Neural progenitor cell (in vitro differentiated cells): Measurements from ENCODE around the gene IBTK. TPM values are rescaled to one million over a fixed set of nuclear protein-coding genes. Genes with fewer than 3 reads are reported as not detected.
"Not testable (repeated sequence)": the region's sequence is repeated elsewhere in the genome, so short reads cannot be mapped to it uniquely, and the experiment has no call there.

Source experiments
- DNase-seq: peaks from one replicate; pipeline ENCODE4 v3.0.0-alpha.2; 2016; ENCODE audit warnings: low spot score
- H2AFZ ChIP-seq: fragments of 200-600 bp; sonication (generic); replicated peaks from 2 replicates; pipeline ENCODE4 v1.6.1; 2016; ENCODE audit warnings: antibody characterized with exemption
- H3F3A ChIP-seq: fragments of 200-600 bp; sonication (generic); 2 replicates; pipeline ENCODE4 v1.6.1; 2016; ENCODE audit warnings: antibody characterized with exemption, low read depth
- H3K27ac ChIP-seq: fragments of 200-600 bp; sonication (generic); 2 replicates; pipeline ENCODE4 v1.5.1; 2016; ENCODE audit warnings: mild to moderate bottlenecking
- H3K27me3 ChIP-seq: fragments of 200-600 bp; sonication (generic); 2 replicates; pipeline ENCODE4 v1.6.1; 2016; ENCODE audit warnings: mild to moderate bottlenecking, moderate library complexity
- H3K36me3 ChIP-seq: fragments of 200-600 bp; sonication (generic); 2 replicates; pipeline ENCODE4 v1.5.1; 2016
- H3K4me1 ChIP-seq: fragments of 200-600 bp; sonication (generic); 2 replicates; pipeline ENCODE4 v1.6.1; 2016; ENCODE audit warnings: mixed run types
- H3K4me2 ChIP-seq: fragments of 200-600 bp; sonication (generic); 2 replicates; pipeline ENCODE4 v1.6.1; 2016
- H3K4me3 ChIP-seq: fragments of 200-600 bp; sonication (generic); 2 replicates; pipeline ENCODE4 v1.5.1; 2016
- H3K79me2 ChIP-seq: fragments of 200-600 bp; sonication (generic); 2 replicates; pipeline ENCODE4 v1.6.1; 2016; ENCODE audit warnings: low read depth
- H3K9ac ChIP-seq: fragments of 200-600 bp; sonication (generic); 2 replicates; pipeline ENCODE4 v1.6.1; 2016
- H3K9me3 ChIP-seq: fragments of 200-600 bp; sonication (generic); 2 replicates; pipeline ENCODE4 v1.5.1; 2016; ENCODE audit warnings: low read depth
- H4K20me1 ChIP-seq: fragments of 200-600 bp; sonication (generic); 2 replicates; pipeline ENCODE4 v1.6.1; 2016; ENCODE audit warnings: low read depth
- H3K27ac Mint-ChIP-seq: 3 replicates; pipeline ENCODE4 v1.8.0; 2021; ENCODE audit warnings: mixed read lengths
- H3K27me3 Mint-ChIP-seq: 2 replicates; pipeline ENCODE4 v1.8.0; 2022; ENCODE audit warnings: low read depth, mild to moderate bottlenecking, inconsistent platforms, moderate library complexity, mixed read lengths; ENCODE audit not compliant: insufficient read depth
- H3K36me3 Mint-ChIP-seq: 3 replicates; pipeline ENCODE4 v1.8.0; 2021; ENCODE audit warnings: mixed read lengths
- H3K4me1 Mint-ChIP-seq: 3 replicates; pipeline ENCODE4 v1.8.0; 2021; ENCODE audit warnings: mixed read lengths
- H3K4me3 Mint-ChIP-seq: 3 replicates; pipeline ENCODE4 v1.8.0; 2021; ENCODE audit warnings: mild to moderate bottlenecking, moderate library complexity, mixed read lengths
- H3K9me3 Mint-ChIP-seq: 3 replicates; pipeline ENCODE4 v1.8.0; 2020; ENCODE audit warnings: mixed read lengths
- EZH2 ChIP-seq: fragments of 200-600 bp; sonication (generic); IDR thresholded peaks from 2 replicates; pipeline ENCODE4 v1.6.1; 2017; ENCODE audit warnings: antibody characterized with exemption, mild to moderate bottlenecking, moderate library complexity
- EZH2phosphoT487 ChIP-seq: fragments of 200-600 bp; sonication (generic); IDR thresholded peaks from 2 replicates; pipeline ENCODE4 v1.6.1; 2017; ENCODE audit warnings: antibody characterized with exemption
- total RNA-seq: library from RNA; depleted of rRNA; stranded (reverse); fragments of >200 nt; gene quantifications from 2 replicates; pipeline ENCODE4 v1.2.3, GENCODE V29; 2015; ENCODE audit warnings: low replicate concordance
- TF ChIP-seq, protein P1 (sequence below): fragments of 200-600 bp; sonication (generic); IDR thresholded peaks from 2 replicates; pipeline ENCODE4 v1.5.1; 2017; ENCODE audit warnings: antibody characterized with exemption, mild to moderate bottlenecking

Gene IBTK
- total RNA-seq, 1 donor from 2014 or later = 33.7 TPM

DNA sequence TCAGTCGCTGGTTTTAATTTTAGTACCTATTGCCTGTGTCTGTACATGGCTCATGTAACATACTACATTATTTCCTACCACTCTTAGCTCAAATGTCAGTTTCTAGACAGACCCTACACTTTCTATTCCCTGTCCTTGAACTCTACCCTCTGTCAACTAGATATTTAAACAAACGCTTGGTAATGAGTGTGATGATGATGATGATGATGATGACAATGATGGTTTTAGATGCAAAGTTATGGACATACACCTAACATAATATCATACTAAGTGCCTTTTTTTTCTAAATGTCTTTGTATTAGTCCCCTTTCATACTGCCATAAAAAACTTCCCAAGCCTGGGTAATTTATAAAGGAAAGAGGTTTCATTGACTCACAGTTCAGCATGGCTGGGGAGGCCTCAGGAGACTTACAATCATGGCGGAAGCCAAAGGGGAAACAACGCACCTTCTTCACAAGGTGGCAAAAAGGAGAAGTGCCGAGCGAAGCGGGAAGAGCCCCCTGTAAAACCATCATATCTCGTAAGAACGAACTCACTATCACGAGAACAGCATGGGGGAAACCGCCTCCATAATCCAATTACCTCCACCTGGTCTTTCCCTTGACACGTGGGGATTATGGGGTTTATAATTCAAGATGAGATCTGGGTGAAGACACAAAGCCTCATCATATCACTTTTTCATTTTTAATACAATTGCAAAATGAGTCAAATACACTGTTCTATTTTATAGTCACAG, 87.1 kb downstream of the IBTK start:
- Histone ChIP-seq H3K4me2 (no peak overlapping the region), H3K79me2 (no peaks in the 10 kb centered on the region), H3K4me1 (no peaks in the 10 kb centered on the region), H3K27ac (no peak overlapping the region), H3K9me3 (no peaks in the 10 kb centered on the region), H3K36me3 (no peaks in the 10 kb centered on the region), H3K27me3 (no peaks in the 10 kb centered on the region), H4K20me1 (no peaks in the 10 kb centered on the region), H2AFZ (no peak overlapping the region), H3K4me3 (no peak overlapping the region), H3K9ac (no peak overlapping the region), H3F3A (no peaks in the 10 kb centered on the region)
- H3K27ac Mint-ChIP-seq = no peak overlapping the region
- no peaks in the 10 kb centered on the region for H3K4me1 Mint-ChIP-seq
- no peak for DNase-seq
- no peak overlapping the region for H3K4me3 Mint-ChIP-seq
- no peak for TF ChIP-seq EZH2
- TF ChIP-seq, protein P1, sequence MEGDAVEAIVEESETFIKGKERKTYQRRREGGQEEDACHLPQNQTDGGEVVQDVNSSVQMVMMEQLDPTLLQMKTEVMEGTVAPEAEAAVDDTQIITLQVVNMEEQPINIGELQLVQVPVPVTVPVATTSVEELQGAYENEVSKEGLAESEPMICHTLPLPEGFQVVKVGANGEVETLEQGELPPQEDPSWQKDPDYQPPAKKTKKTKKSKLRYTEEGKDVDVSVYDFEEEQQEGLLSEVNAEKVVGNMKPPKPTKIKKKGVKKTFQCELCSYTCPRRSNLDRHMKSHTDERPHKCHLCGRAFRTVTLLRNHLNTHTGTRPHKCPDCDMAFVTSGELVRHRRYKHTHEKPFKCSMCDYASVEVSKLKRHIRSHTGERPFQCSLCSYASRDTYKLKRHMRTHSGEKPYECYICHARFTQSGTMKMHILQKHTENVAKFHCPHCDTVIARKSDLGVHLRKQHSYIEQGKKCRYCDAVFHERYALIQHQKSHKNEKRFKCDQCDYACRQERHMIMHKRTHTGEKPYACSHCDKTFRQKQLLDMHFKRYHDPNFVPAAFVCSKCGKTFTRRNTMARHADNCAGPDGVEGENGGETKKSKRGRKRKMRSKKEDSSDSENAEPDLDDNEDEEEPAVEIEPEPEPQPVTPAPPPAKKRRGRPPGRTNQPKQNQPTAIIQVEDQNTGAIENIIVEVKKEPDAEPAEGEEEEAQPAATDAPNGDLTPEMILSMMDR = no peak
- no peak for TF ChIP-seq EZH2phosphoT487
- H3K36me3 Mint-ChIP-seq = peaks cover 3% of the 10 kb centered on the region
- no peaks in the 10 kb centered on the region for H3K27me3 Mint-ChIP-seq
- peaks cover 7% of the 10 kb centered on the region for H3K9me3 Mint-ChIP-seq

DNA sequence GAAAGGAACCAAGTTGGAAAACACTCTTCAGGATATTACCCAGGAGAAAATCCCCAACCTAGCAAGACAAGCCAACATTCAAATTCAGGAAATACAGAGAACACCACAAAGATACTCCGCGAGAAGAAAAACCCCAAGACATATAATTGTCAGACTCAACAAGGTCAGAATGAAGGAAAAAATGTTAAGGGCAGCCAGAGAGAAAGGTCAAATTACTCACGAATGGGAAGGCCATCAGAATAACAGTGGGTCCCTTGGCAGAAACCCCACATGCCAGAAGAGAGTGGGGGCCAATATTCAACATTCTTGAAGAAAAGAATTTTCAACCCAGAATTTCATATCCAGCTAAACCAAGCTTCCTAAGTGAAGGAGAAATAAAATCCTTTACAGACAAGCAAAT, 94.8 kb downstream of the IBTK start:
- not testable (repeated sequence) for H3K9ac ChIP-seq, H3F3A ChIP-seq, H3K4me3 Mint-ChIP-seq, H3K79me2 ChIP-seq, H3K4me1 Mint-ChIP-seq, H3K27ac ChIP-seq, H3K27me3 Mint-ChIP-seq, H3K9me3 ChIP-seq, H3K4me2 ChIP-seq, H3K36me3 ChIP-seq, H2AFZ ChIP-seq, H3K4me3 ChIP-seq, H4K20me1 ChIP-seq, H3K27me3 ChIP-seq, H3K27ac Mint-ChIP-seq, H3K4me1 ChIP-seq, DNase-seq, H3K36me3 Mint-ChIP-seq
- peaks cover 25% of the 10 kb centered on the region for H3K9me3 Mint-ChIP-seq

DNA sequence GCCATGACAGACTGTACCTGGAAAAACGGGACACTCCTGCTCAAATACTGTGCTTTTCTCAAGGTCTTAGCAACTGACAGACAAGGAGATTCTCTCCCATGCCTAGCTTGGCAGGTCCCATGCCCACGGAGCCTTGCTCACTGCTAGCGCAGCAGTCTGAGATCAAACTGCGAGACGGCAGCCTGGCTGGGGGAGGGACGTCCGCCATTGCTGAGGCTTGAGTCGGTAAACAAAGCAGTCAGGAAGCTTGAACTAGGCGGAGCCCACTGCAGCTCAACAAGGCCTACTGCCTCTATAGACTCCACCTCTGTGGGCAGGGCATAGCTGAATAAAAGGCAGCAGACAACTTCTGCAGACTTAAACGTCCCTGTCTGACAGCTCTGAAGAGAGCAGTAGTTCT, 96.4 kb downstream of the IBTK start:
- not testable (repeated sequence) for H2AFZ ChIP-seq, H3K36me3 Mint-ChIP-seq, H3K27me3 ChIP-seq, H3K27ac ChIP-seq, H3K9ac ChIP-seq, H3F3A ChIP-seq, DNase-seq, H3K27ac Mint-ChIP-seq, H3K4me1 Mint-ChIP-seq, H3K36me3 ChIP-seq, H3K4me3 Mint-ChIP-seq, H3K4me1 ChIP-seq, H3K4me3 ChIP-seq, H4K20me1 ChIP-seq, H3K79me2 ChIP-seq, H3K4me2 ChIP-seq, H3K9me3 ChIP-seq, H3K27me3 Mint-ChIP-seq
- peaks cover 22% of the 10 kb centered on the region for H3K9me3 Mint-ChIP-seq

DNA sequence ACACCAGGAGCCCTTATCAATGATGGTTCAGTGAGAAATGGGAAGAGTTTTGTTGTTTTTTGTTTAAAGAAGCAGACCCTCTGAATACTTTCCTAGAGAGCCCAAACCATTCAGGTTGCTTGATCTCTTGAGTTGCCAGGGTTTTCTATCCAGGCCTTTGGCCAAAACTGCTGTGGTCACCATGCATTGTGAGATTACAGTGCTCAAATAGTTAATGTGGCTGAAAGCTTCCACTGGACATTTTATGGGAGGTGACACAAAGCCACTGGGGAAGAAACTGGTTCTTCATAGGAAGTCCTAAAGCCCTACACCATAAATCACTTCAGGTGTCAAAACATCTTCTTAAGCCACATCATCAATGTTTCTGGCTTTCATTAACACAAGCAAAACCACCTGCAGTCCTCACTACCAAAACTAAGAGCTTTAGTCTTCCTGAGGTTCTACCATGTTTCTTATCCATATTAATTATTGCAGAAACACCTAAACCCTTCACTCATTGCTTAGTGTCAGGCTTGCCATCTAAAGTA, 101.6 kb downstream of the IBTK start:
- Histone ChIP-seq H3K9me3 (no peaks in the 10 kb centered on the region), H3K4me1 (no peaks in the 10 kb centered on the region), H3F3A (no peaks in the 10 kb centered on the region), H3K4me2 (no peak overlapping the region), H3K79me2 (no peaks in the 10 kb centered on the region), H3K27ac (no peak overlapping the region), H4K20me1 (no peaks in the 10 kb centered on the region), H3K36me3 (no peaks in the 10 kb centered on the region), H3K27me3 (no peaks in the 10 kb centered on the region), H3K9ac (no peak overlapping the region), H3K4me3 (no peak overlapping the region), H2AFZ (no peak overlapping the region)
- Mint-ChIP-seq H3K36me3 (no peaks in the 10 kb centered on the region), H3K4me3 (no peak overlapping the region), H3K27ac (no peak overlapping the region), H3K9me3 (peaks cover 2% of the 10 kb centered on the region), H3K4me1 (peaks cover 20% of the 10 kb centered on the region), H3K27me3 (no peaks in the 10 kb centered on the region)
- TF ChIP-seq EZH2phosphoT487 (no peak), EZH2 (no peak)
- TF ChIP-seq, protein P1 = no peak
- no peak for DNase-seq
